AG20443 (cell line): ENCODE results near the gene FHIT.
A peak's percentile ranks its signal among the peaks of the same experiment; 100 is the strongest.

ENCODE experiments used
- DNase-seq: peaks from one replicate; pipeline ENCODE4 v3.0.0; 2012; ENCODE audit warnings: low spot score, mixed read lengths

Gene FHIT

DNA sequence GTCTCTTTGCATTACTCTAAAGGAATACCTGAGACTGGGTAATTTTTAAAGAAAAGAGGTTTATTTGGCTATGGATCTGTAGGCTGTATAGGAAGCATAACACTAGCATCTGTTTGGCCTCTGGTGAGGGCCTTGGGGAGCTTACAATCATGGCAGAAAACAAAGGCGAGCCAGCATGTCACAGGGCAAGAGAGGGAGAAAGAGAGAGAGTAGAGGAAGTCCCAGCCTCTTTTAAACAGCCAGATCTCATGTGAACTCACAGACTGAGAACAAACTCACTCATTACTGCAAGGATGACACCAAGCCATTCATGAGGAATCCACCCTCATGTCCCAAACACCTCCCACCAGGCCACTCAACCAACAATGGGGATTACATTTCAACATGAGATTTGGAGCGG is 974.6 kb downstream of the FHIT start:
- no peak for DNase-seq

DNA sequence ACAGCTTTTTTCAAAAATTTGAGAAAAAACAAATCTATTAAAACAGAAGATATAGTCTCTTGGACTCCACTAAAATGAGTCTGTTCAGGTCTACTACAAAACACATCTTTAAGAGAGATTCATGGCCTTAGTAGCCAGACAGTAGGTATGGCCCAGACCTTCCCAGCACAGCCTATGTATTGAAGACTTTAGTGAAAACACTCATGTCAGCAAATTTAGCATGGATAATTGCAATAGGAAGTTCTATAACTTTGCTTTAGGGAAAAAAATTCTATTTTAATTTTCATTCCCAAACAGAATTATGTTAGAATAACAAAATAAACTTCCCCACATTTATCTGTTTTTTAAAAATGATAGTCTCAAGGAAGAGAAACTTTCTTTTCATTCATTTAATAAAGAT is 976.6 kb downstream of the FHIT start:
- no peak for DNase-seq

DNA sequence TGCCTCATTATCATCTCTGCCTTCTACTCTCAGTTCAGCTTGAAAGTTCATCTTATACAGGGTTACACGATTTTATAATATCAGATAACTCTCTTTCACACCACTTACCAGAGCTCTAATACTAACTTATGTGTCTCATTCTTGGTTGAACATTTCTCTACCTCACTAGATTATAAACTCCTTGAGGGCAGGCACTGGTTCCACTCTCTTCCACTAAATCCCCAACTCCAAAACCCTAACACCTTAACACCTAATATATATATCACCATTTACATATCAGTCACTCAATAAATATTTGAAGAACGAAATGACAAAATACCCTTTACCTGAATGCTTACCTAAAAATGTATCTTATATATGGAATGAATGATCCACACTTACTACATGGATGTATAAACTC is 977.2 kb downstream of the FHIT start:
- DNase-seq = no peak

DNA sequence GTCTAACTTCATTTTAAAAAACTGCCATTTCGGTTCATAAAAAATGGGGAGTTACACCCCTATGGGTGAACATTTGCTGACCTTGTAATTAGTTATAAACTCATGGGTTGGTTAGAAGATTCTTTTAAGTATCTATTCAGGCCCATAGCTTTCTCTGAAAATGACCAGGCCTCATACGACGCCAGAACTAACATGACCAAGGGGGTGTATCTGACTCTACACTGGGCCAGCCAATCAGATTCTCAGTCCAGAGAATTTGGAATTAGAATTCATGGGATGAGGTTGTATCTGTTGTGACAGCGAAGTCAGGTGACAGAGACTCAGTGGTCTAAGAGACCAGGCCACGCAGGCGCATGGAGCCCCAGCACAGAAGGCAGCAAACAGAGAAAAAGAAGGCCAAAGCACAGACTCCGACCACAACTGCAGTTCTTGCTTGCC is 981.4 kb downstream of the FHIT start:
- no peak for DNase-seq

DNA sequence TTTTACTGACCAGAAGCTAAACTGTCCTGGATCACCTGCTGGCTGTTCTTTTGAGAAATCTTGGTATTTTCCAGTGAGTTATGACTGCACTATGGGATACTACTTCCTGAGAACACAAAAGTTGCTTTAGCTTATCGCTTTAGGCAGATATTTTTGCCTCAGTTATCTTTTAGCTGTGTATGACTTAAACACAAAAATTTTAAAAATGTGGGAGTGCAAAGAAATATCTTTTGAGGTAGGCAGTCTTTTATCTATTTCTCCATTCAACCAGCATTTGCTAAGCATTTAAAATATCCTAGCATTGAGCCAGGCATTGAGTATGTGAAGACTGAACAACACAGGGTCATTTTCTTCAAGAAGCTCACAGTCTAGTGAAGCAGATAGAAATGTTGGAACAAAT is 981.9 kb downstream of the FHIT start:
- no peak for DNase-seq

DNA sequence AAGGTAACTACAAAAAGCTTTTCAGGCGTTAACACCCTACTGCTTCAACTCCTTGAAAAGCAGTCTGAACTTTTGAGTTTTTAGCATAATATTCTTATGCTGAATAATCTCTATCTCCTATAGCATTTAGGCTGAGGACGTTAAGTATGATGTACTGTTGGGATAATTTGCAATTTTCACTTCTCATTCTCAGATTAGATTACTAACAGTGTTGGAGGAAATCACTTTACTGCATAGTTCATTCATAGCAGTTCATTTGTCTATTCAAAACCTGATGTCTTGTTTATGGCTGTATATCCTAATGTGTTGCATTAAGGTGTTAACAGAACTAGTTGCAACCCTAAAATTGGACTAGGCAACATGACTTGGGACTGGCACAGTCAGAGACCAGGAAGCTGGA is 983.1 kb downstream of the FHIT start:
- no peak for DNase-seq

DNA sequence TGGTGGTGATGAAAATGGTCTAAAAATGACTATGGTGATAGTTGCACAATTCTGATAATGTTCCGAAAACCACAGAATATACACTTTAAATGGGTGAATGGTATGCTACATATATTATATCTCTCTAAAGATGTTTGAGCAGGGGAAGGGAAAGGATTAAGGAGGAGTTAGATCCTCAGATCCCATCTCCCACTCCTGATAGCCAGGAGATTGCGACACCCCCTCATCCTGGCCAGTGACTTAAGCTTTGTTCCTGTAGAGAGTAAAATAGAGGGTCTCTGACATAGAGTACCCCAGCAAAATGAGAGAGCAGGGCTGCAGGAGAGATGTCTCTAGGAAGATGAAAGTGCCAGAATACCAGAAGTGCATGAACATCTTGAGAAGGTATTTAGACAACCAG is 984.8 kb downstream of the FHIT start:
- no peak for DNase-seq

DNA sequence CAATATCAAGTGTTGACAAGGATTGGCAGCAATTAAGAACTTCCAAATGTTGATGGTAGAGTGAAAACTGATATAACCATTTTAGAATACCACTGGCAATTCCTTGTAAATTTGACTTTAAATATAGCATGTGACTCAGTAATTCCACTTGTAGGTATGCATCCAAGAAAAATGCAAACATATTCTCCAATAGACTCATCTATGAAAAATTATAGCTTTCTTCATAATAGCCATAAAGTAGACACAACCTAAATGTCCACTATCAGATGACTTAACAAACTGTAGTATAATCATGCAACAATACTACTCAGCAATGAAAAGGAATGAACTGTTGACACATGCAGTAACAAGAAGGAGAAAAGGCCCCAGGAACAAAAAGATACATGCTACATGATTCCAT is 988.1 kb downstream of the FHIT start:
- no peak for DNase-seq

DNA sequence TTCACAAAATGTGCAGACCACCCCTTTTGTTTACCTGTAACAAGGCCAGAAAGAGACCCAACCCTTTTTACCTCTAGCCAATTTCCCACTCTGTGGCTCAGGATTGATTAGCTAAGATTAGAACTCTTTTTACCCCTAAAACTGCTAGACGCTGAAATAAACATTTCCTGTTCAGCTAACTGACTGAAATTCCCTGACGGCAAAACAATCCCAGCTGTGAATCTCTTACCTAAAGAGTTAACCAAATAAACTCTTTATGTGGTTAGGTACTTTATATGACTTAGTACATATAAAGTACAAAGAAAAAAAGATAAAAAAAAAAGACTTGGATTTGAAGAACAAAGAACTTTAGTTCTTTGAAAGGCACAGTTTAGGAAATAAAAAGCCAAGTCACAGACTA is 988.7 kb downstream of the FHIT start:
- DNase-seq = no peak

DNA sequence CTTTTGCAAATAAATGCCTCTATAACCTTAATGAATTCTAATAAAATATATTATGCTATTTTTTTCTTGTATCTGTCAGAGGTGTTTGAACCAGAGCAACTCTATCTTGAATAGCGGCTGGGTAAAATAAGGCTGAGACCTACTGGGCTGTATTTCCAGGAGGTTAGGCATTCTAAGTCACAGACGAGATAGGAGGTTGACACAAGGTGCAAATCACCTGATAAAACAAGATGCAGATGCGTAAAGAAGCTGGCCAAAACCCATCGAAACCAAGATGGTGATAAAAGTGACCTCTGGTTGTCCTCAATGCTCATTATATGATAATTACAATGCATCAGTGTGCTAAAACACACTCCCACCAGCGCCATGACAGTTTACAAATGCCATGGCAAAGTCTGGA is 990.7 kb downstream of the FHIT start:
- no peak for DNase-seq

DNA sequence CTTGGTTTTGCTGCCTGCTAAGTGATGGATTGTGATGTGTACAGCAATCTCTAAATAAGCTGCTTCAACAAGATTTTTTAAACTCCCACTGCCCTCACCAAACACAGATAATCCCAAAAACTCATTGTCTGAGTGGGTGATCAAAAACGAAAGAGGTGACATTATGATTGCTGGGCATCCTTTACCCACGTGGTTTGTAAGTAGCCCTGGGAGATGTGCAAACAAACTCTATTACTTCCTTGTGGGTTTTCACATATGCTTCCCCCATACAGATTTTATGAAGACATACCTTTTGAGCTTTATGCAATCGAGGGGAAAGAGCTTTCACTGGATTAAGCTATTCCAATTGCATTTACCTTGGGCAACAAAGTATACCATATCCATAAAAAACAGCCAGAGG is 1000.4 kb downstream of the FHIT start:
- DNase-seq = no peak

DNA sequence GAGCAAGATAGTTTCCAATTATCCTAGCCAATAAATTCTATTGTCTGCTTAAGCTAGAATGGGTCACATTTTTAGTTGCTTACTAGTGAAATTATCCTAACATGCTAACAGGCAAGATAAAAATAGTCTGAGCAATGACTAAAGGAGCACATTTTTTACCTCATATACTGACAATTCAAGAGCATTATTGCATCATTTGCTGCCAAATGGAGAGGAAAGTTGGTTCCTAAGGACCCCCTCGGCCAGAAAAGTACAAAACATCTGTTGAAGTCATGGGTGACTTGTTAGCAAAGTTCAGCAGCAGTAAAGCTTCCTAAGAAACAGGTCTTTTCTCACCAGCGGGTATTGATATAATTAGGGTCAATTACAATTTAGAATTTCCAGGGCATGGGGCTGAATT is 1001.0 kb downstream of the FHIT start:
- no peak for DNase-seq

DNA sequence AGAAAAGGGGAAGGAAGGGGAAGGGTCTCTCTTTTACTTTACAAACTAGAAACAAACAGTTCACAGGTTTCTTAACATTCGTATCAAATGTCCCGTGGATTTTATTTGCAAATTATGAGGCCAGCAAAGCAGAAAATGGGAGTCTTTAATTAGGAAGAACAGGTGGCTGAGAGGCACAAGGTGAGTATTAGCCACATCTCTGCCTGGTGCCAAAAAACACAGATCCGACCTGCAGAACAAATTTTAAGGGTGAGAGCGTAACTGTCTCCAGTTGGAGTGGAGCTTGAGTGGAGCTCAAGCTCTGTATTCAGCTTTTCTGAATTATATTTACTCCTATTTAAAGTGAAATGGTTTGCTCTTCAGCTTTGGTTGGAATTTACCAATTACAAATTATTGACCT is 1004.9 kb downstream of the FHIT start:
- DNase-seq = no peak

DNA sequence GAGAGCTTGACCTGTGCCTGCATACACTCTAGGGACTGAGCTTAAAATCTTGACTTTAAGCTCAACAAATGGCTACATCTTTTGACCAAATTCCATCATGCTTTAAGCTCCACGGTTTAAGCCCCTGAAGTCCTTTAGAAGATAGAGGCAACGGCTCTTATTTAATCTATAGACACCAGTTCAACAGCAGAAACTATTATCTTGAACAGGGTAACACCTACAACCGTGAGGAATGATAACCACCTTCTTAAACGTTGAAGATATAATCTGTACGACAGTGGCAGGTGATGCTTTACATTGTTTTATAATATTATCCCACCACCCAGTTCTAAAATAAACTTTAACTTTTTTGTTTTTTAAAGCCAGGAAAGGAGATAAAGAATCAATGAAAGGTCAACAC is 1007.8 kb downstream of the FHIT start:
- no peak for DNase-seq

DNA sequence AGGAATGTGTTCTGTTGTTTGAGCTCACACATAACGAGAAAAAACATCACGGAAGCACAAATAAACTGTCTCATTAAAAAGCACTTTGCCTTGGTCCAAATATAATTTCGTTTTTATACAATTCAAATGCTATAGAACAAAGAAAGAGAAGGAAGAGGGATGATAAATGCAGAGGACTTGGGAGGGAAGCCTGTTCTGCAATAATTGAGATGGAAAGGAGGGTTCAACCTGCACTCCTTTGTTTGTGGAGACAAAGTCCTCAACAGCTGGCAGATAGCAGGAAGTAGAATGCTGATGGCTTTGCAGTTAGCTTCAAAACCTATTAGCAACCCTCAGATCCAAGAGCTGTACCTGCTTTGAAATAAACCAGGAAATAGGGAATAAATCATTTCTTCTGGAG is 1010.8 kb downstream of the FHIT start:
- DNase-seq = no peak

DNA sequence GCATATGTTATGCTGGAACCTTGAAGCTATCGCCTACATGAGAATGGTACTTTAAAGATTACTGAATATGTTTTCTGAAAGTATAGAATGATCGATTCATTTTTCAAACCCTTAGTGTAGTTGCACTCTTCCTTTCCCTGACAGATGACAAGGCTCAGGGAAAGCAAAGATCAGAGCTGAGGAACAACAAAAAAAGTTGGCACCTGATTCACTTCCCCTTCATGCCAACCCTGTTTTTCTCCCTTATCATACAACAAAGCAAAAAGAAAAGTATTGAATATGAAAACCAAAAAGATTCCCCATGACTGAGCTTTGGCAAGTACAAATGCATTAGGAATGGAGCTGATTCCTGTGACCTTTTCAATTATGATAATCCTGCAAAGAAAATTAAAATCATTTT is 1012.7 kb downstream of the FHIT start:
- DNase-seq = no peak

DNA sequence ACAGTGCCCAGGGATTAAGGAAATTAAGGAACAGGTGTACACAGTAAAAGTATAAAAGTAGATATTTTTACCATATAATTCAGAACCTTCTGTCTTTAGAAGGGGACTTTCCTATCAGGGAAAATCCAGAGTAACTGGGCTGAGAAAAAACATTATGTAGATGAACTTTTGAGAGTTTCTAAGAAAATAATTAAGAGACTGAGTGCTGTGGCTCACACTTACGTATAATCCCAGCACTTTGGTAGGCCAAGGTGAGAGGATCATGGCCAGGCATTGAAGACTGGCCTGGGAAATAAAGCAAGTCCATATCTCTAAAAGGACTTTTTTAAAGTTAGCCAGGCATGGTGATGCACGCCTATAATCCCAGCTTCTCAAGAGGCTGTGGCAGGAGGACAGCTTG is 1021.8 kb downstream of the FHIT start:
- DNase-seq = no peak

DNA sequence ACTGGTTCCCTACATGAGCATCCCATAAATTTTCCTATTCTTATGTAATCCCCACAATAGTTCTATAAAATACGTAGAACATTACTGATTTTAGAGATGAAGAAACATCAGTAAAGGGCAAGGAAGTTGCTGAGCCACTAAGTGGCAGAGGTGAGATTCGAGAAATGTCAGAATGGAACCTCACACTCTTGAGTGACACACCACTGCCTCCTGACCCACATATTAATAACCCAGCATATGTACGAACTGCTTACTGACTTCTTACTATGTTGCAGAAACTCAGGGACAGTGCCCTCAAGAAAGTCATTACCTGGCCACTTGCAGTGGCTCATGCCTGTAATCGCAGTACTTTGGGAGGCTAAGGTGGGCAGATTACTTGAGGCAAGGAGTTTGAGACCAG is 1022.4 kb downstream of the FHIT start:
- no peak for DNase-seq

DNA sequence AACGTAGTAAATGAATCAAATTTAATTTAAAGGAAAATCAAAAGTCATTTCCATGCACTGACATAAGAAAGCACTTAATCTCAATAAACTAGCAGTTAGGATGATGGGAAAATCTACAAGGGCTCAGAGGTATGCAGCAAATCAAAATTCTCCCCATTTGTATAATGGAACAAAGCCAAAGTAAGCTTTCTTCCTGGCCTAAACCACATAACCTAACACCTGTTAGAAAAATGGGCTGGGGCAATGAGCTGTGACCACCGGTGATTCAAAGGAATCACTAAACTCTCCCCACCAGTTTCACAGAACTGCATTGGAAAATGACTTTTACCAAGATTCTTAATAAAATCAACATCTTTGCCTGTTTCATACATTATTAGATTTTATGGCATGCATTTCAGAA is 1024.3 kb downstream of the FHIT start:
- DNase-seq = no peak

DNA sequence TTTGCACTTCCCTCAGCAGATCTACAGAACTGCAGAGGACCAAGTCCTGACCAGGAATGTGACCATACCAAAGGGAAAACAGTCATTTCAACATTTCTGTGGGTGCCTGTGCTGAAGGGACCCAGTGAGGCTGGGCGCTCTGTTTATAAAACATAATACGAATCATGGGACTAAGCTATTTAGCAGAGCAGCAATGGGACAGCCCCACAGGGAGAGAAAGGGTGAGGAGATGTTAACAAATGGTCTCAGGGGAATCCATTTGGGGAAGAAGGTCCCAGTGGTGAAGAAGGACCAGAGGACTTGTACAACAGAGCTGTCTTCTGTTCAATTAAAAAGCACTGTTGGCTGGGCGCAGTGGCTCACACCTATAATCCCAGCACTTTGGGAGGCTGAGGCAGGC is 1025.4 kb downstream of the FHIT start:
- DNase-seq = no peak

DNA sequence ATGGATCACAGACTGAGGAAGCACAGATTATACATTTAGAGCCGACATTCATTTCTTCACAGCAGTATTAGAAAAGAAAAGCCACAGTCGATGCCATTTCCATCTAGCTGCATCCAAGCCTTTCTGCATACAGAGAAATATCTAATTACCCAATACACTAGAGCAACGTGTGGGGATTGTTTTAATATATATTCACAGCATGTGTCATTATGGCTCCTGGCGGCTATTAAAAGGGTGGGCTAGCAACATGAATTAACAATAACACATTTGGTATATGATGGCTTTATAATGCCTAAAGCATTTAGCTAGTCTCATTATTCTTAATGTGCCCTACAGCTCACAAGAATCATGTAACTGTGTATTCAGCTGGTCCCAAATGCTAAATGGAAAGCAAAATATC is 1030.5 kb downstream of the FHIT start:
- DNase-seq = no peak

DNA sequence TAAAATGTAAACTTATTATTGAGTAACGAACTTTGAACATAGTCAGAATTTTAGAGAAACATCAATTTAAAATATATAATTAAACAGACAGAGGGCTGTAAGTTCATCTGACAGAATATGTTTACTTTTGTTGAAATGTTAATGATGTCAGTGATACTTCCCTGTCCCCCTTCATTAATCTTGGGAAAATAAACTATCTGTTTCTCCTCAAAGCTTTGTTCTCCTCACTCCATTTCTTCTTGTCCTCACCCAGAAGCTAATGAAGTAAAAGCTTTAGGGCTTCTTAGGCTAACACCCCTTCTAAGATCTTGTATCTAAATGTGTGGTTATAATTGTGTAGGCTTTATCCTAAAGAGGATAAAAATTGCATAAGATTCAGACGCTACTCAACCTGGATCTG is 1031.8 kb downstream of the FHIT start:
- no peak for DNase-seq

DNA sequence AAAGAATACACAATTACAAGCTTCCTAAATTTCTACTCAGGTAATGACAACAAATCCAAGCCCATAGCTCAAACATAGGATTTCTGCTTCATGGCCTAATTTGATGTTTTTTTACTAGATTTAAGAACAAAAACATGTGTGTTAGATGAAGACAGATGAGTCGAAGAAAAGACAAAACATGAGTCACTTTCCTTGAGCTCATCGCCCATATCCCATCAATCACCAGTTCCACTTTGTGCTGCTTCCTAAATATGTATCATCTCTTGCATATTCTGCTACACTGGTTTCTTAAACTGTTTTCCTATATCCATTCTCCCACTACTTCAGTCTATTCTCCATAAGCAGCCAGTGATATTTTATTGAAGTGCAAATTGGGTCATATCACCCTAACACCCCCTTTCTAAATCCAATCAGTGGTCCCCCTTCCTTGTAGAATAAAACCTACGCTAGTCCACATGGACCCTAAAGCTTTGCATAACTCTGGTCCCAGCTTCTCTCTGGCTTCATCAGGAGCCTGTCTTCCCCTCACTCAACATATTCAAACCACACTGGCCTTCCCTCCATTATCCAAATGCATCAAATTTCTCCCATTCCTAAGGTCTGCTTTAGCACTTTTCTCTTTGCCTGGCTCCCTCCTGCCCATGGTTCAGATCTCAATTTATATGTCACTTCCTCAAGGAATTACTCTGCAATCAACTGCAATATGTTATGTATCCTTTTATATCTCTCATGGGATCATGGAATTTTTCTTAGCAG is 1033.9 kb downstream of the FHIT start:
- peak; percentile 6 for DNase-seq

DNA sequence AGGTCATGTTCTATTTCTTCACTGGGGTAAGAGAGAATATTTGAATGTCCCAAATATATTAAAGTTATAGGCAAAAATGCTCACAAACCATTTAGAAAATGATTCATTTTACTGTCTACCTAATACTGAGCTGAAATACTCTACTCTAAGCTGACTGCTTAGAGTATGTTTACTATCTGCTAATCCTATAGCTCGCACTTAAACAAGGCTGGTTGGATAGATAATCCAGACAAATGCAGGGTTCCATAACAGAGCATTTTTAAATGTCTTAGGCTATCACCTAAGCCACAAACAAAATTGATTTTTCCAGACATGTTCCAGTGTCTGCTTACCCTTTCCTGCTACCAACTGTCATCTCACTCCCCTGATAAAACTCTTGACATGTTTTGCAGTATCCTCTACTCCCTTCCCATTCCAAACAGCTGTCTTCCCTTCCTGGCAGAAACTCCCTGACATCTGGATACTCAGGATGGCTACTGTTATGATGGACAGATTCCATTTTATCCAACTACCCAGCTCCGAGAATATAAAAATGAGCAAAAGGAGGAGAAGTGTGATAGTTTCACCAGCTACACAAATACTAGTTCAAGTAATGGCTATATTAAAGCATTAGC is 1034.7 kb downstream of the FHIT start:
- no peak for DNase-seq
